Ecto neural progenitor cell (in vitro differentiated cells): ENCODE data around the gene FHL2.

Experiments
- DNase-seq: peaks from one replicate; pipeline ENCODE4 v3.0.0-alpha.2; 2018; ENCODE audit warnings: low spot score

The FHL2 gene

GRCh38 chr2:105378276-105378840 lies 20.5 kb downstream of the FHL2 start:
- DNase-seq = no peak

DNA sequence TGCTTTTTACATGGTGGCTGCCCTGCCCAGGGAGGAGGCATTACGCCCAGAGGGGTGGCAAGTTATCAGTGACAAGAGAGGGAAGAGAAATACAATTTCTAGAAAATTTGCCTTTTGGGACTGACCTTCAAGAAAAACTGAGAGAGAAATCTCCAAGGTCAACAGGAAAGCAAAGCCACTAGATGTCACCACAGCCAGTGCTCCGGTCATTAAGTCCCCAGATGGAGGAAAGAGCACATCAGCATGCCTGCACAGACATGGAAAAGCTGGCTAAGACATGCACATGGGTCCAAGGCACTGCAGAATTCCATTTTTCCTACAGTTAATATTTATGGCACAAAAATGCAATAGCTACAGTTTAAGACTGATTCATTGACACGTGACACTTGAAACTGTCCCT lies 21.0 kb downstream of the FHL2 start:
- no peak for DNase-seq

GRCh38 chr2:105376789-105377240 lies 22.0 kb downstream of the FHL2 start:
- DNase-seq = no peak

GRCh38 chr2:105376010-105376409 lies 22.8 kb downstream of the FHL2 start:
- no peak for DNase-seq

GRCh38 chr2:105375001-105375561 lies 23.8 kb downstream of the FHL2 start:
- no peak for DNase-seq

GRCh38 chr2:105373895-105374401 lies 24.9 kb downstream of the FHL2 start:
- DNase-seq = no peak

- DNase-seq = no peak
Observed at GRCh38 chr2:105373344-105373781, 25.5 kb downstream of the FHL2 start.

DNA sequence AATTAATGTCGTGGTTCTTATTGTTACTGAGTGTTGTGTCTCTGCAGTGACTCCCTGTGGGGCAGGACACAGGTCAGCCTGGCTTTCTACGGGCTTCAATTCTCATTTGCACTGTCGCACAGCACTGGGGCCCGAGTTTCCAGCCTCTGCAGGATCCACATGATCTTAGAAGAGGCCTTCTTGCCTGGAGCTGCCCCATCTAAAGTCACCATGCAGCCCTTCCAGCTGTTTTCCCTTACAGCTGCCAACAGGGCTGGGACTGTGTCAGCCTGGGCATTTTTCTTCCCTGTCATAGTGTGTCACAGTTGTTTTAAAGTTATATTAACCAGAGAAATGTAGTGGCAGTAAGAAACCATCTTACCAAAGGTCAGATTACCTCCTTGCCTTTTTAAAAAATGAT lies 27.0 kb downstream of the FHL2 start:
- no peak for DNase-seq

- no peak for DNase-seq
Observed at GRCh38 chr2:105371156-105371555, 27.7 kb downstream of the FHL2 start.

- peak; percentile 90 for DNase-seq
Observed at GRCh38 chr2:105369777-105370690, 28.8 kb downstream of the FHL2 start.

DNA sequence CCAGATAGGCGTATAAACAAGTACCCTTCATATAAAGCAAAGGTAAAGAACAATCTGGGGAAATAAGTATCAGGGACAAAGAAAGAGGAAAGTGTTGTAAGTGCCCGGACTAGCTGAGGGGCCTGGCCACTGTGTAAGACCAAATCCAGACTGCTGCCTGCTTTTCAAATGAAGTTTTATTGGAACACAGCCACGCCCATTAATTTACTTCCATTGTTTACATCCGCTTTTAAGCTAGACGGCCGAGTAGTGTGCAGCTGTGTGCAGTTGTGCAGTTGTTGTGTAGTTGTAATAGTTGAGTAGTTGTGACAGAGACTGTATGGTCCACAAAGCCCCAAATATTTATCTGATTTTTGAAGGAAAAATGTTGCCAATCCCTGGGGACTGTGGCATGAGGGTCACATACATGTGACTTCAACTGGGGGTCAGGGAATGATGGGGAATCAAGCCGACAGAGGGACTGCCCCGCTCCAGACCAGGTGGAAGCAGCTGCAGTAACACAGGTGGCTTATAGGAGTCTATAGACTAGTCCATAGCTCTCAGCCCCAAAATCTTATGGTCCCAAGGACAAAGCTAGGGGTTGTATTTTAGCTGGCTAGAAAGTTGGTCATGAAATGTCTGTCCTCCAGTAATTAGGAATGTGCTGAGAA lies 30.0 kb downstream of the FHL2 start:
- DNase-seq = no peak

GRCh38 chr2:105365206-105365605 lies 33.6 kb downstream of the FHL2 start:
- DNase-seq = no peak

DNA sequence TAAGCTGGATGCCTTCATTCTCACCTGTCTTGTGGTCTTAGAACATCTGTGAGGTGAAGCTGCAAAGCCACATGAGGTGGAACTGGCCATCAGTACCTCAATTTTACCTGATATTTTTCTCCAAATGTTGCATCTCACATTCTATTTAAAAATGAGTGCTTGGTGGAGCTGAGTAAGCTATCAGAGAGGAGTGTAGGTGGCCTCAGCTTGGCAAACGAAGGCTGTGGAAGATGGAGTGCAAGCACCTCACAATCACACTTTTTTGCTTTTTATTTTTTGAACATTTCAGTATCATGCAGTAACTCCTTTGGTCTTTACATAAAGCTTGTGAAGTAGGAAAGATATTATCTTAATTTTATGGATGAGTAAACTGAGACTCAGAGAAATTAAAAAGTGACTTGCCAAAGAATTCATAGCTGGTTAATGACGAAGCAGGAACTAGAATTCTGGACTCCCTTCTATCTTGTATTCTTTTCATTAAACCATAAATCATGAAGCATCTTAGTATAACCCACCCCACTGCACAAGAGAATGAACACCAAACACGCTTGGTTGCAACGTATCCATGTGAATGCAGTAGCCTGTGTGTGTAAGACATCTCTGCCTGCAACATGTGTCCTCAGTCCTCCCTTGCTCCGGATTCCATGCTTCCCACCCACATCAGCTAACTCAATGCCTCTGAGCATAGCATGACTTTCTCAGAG lies 34.3 kb downstream of the FHL2 start:
- no peak for DNase-seq

GRCh38 chr2:105362862-105363591 lies 35.8 kb downstream of the FHL2 start:
- no peak for DNase-seq

DNA sequence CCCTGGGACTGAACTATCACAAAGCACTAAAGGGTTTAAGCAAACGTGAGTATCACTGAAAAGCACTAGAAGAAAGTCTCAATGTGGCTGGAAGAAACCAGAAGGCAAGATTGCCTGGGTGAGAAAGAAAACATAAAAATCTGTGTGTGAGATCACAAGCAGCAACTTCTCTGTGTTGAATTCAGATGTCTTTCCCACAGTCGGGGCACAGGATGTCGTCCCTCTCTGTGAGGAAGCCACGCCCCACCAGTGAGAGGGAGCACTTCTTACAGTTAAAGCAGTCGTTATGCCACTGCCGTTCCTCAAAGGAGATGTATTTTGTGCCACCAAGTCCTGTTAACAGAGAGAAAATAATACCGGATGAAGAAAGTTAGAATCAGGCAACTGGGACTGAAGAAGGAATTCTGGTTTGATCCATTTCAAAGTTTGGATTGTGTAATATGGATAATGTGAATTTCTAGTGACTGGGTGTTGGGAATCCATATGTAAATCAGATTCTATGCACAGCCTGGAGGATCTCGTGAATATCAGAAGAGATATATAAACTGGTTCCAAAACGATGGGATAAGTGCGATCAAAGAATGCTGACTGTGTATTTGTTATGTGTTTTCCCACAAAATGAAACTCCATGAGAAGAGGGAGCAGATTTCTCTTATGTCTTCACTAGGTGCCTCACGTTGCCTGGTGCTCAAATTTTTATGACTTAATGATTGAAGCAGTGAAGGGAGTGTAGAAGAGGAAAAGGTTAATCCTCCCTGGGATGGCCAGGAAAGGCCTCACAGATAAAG lies 37.6 kb downstream of the FHL2 start:
- no peak for DNase-seq

DNA sequence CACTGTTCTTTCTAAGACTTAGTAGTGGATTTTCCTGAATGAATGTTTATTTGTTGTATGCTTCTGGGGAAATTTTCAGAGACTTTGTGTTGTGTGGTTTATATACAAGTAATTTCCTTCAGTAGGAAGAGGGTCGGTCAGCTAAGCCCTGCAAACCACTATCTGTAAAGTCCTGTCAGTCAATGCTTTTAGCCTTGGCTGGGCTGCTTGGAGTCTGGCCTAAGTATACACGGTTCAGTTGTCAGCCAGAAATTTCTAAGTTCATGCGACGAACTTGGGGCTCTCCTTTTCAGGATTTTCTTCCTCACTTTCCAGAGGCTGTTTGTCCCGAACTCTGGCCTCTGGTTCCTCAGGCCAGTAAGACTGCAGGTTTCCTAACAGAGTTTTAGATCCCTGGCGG lies 40.3 kb downstream of the FHL2 start:
- DNase-seq = no peak

- DNase-seq = no peak
Observed at GRCh38 chr2:105357122-105357521, 41.7 kb downstream of the FHL2 start.

DNA sequence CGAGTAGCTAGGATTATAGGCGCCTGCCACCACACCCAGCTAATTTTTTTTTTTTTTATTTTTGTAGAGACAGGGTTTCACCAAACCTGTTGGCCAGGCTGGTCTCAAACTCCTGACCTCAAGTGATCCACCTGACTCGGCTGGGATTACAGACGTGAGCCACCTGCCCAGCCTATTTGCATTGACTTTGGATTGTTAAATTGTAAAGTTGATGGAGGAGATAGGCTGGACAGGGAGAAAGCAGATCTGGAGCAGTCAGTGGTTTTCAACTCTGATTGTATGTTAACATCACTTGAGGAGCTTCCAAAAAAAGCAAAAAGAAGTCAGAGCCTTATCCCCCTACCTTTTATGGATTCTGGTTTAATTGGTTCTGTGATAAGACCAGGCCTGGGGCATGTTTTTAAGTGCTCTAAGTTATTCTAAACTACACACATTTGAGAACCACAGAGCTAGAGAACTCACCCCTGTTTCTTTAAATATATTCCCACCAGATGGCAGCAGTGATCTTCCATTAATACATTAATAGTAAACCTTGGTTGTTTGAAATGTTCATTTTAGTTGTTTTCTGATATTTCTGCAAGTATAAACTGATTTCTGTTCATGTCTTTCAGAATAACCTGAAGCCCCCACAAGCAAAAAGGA lies 54.0 kb downstream of the FHL2 start:
- no peak for DNase-seq

- DNase-seq = no peak
Observed at GRCh38 chr2:105339414-105339813, 59.4 kb downstream of the FHL2 start.

- DNase-seq = no peak
Observed at GRCh38 chr2:105338020-105338385, 60.8 kb downstream of the FHL2 start.
